ENCODE measurements around the gene GGPS1.

Gene GGPS1

DNA sequence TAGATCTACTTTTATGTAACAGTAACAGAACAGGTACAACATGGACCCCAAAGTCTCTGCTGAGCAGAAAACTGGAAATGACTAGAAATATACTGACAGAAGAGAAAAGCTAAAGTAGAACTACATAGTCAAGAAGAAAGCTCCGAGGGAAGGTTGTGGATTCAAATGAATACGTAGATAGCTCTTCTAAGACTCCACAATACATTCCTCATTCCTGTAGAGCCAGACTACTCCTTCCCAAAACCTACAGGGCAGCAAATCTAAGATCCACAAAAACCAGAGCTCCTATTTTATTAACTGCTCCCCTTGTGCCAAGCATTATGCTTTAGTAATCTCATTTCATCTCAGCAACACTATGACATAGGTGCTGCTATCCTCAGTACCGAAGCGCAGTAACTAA is 35.6 kb upstream of the GGPS1 start:
- no peak for TF ChIP-seq MAX (IDR thresholded peaks at IDR 0.05; ENCODE audit: low read depth, low read length)
- DNase-seq (ENCODE audit: low read depth), result no peak
- H3K4me3 ChIP-seq (ENCODE audit: low read depth, low read length), result no peak overlapping the region

DNA sequence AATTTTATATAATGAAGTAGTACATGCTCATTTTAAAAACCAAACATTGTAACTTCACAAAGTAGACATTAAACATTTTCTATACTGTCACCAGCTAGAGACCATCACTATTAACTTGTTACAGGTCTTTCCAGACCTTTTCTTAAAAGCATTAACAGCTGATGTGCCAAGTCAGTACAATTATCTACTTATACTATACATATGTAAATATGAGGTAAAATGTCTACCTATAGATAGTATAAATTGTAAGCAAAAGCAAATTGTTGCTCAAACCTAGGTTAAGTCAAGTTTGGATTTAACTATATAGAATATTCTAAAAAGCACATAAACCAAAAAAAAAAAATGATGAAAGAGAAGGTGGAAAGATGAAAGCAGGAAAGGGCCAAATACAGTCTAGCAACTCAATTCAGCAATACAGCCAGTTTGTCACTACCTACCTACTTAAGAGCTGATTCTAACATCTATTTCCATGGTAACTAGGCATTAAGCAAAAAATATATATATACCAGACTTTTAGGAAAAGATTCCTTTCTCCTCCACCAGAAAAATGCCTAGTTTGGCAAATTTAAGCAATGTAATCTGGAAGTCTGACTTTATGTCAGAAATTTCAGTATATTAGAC is 34.9 kb upstream of the GGPS1 start:
- TF ChIP-seq, protein P1, sequence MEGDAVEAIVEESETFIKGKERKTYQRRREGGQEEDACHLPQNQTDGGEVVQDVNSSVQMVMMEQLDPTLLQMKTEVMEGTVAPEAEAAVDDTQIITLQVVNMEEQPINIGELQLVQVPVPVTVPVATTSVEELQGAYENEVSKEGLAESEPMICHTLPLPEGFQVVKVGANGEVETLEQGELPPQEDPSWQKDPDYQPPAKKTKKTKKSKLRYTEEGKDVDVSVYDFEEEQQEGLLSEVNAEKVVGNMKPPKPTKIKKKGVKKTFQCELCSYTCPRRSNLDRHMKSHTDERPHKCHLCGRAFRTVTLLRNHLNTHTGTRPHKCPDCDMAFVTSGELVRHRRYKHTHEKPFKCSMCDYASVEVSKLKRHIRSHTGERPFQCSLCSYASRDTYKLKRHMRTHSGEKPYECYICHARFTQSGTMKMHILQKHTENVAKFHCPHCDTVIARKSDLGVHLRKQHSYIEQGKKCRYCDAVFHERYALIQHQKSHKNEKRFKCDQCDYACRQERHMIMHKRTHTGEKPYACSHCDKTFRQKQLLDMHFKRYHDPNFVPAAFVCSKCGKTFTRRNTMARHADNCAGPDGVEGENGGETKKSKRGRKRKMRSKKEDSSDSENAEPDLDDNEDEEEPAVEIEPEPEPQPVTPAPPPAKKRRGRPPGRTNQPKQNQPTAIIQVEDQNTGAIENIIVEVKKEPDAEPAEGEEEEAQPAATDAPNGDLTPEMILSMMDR (IDR thresholded peaks at IDR 0.05; ENCODE audit: low read depth, low read length), result no peak
- TF ChIP-seq MYC (IDR thresholded peaks at IDR 0.05; ENCODE audit: low read depth, low read length), result no peak
- TF ChIP-seq MAX (IDR thresholded peaks at IDR 0.05; ENCODE audit: low read depth, low read length), result no peak
- no peak for TF ChIP-seq POLR2A (IDR thresholded peaks at IDR 0.05; ENCODE audit: extremely low read depth, insufficient read length)
- H3K4me3 ChIP-seq (ENCODE audit: low read depth, low read length), result no peak overlapping the region
- DNase-seq (ENCODE audit: low read depth), result no peak

DNA sequence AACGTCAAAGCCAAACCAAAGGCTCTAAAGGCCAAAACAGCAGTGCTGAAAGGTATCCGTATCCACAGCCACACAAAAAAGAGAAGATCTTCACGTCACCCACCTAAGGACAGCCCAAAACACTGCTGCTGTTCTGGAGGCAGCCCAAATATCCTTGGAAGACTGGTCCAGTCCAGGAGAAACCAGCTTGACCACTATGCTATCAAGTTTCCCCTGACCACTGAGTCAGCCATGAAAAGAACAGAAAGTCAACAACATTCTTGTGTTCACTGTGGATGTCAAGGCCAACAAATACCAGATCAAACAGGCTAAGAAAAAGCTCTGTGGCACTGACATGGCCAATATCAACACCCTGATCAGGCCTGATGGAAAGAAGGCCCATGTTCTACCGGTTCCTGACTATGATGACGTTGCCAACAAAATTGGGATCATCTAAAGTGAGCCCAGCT is 32.4 kb upstream of the GGPS1 start:
- DNase-seq (ENCODE audit: low read depth), result no peak
- H3K4me3 ChIP-seq (ENCODE audit: low read depth, low read length), result no peak overlapping the region
- TF ChIP-seq MAX (IDR thresholded peaks at IDR 0.05; ENCODE audit: low read depth, low read length) (no peak), MYC (IDR thresholded peaks at IDR 0.05; ENCODE audit: low read depth, low read length) (no peak), POLR2A (IDR thresholded peaks at IDR 0.05; ENCODE audit: extremely low read depth, insufficient read length) (no peak)
- TF ChIP-seq, protein P1 (IDR thresholded peaks at IDR 0.05; ENCODE audit: low read depth, low read length), result no peak

DNA sequence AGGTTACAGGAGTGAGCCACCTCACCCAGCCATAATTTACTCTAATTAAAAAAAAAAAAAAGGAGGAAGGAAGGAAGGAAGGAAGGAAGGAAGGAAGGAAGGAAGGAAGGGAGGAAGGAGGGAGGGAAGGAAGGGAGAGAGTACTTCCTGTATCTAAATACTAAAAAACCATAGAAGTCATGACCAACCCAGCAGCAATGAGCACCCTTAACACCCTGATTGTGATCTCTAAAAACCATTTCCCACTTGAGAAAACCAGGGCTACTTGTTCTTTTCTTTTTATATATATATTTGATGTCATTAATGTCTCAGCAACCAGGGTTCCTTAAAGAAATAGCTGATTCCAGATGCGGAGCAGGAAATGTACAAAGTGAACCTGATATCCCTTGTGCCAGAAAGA is 31.6 kb upstream of the GGPS1 start:
- no peak overlapping the region for H3K4me3 ChIP-seq (ENCODE audit: low read depth, low read length)
- no peak for DNase-seq (ENCODE audit: low read depth)
- TF ChIP-seq POLR2A (IDR thresholded peaks at IDR 0.05; ENCODE audit: extremely low read depth, insufficient read length) (no peak), MAX (IDR thresholded peaks at IDR 0.05; ENCODE audit: low read depth, low read length) (no peak), MYC (IDR thresholded peaks at IDR 0.05; ENCODE audit: low read depth, low read length) (no peak)
- TF ChIP-seq, protein P1 (IDR thresholded peaks at IDR 0.05; ENCODE audit: low read depth, low read length), result no peak

DNA sequence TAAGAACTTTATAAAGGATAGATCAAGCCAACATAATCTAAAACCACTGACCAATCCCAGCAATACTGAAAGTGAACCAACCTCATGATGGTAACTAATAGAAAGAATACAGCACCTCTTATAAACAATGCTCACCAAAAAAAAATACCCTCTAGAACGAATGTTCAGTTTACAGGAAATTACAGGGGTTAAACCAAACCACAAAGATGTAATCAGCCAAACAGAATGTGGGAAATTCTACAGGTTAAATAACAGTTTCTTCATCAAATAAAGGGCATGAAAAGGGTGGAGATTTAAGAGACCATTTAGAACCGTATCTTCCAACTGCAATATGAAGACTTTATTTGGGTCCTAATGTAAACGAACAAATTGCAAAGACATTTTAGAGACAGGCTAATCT is 30.8 kb upstream of the GGPS1 start:
- TF ChIP-seq POLR2A (IDR thresholded peaks at IDR 0.05; ENCODE audit: extremely low read depth, insufficient read length), result no peak
- TF ChIP-seq MYC (IDR thresholded peaks at IDR 0.05; ENCODE audit: low read depth, low read length), result no peak
- TF ChIP-seq MAX (IDR thresholded peaks at IDR 0.05; ENCODE audit: low read depth, low read length), result no peak
- TF ChIP-seq, protein P1 (IDR thresholded peaks at IDR 0.05; ENCODE audit: low read depth, low read length), result no peak
- H3K4me3 ChIP-seq (ENCODE audit: low read depth, low read length), result no peak overlapping the region
- no peak for DNase-seq (ENCODE audit: low read depth)

- no peak for DNase-seq (ENCODE audit: low read depth)
- H3K4me3 ChIP-seq (ENCODE audit: low read depth, low read length), result no peak overlapping the region
- TF ChIP-seq MAX (IDR thresholded peaks at IDR 0.05; ENCODE audit: low read depth, low read length) (no peak), POLR2A (IDR thresholded peaks at IDR 0.05; ENCODE audit: extremely low read depth, insufficient read length) (no peak), MYC (IDR thresholded peaks at IDR 0.05; ENCODE audit: low read depth, low read length) (no peak)
- TF ChIP-seq, protein P1 (IDR thresholded peaks at IDR 0.05; ENCODE audit: low read depth, low read length), result no peak
Observed at GRCh38 chr1:235298758-235299157, 29.6 kb upstream of the GGPS1 start.
